Right lobe of liver (tissue), 6 donors: ENCODE measurements around the gene NME3. TPM values are rescaled to one million over a fixed set of nuclear protein-coding genes. Genes with fewer than 3 reads are reported as not detected.
A peak's percentile ranks its signal among the peaks of the same experiment; 100 is the strongest.

Source experiments
- ATAC-seq, 4 donors: fragments of 200-7000 bp; cut with Tn5 transposase; one replicate each; pipeline ENCODE4 v1.9.1; 2020; ENCODE audit warnings: mild to moderate bottlenecking in 4 of 4, moderate library complexity in 4 of 4
- DNase-seq, 3 donors: peaks; one replicate each; pipeline ENCODE4 v3.0.0-alpha.2; 2020
- H3K27ac ChIP-seq, 3 donors: fragments of 200-600 bp; one replicate each; pipeline ENCODE4 v1.8.0; 2022
- H3K27me3 ChIP-seq, 2 donors: fragments of 200-600 bp; one replicate each; pipeline ENCODE4 v1.8.0; 2022
- H3K36me3 ChIP-seq, 4 donors: fragments of 200-600 bp; sonication (generic) in 1 of 4; one replicate each; pipeline versions ENCODE4 v1.5.1 to v1.8.0; 2017 to 2022; ENCODE audit warnings: control low read depth in 1 of 4
- H3K4me1 ChIP-seq, 4 donors: fragments of 200-600 bp; sonication (generic) in 1 of 4; one replicate each; pipeline versions ENCODE4 v1.5.1 to v1.8.0; 2017 to 2022; ENCODE audit warnings: control low read depth in 1 of 4
- H3K4me3 ChIP-seq, 3 donors: fragments of 200-600 bp; one replicate each; pipeline ENCODE4 v1.8.0; 2022
- H3K9me3 ChIP-seq, 4 donors: fragments of 200-600 bp; sonication (generic) in 1 of 4; one replicate each; pipeline versions ENCODE4 v1.5.1 to v1.8.0; 2017 to 2022; ENCODE audit warnings: control low read depth in 1 of 4
- POLR2A ChIP-seq: fragments of 450-650 bp; IDR thresholded peaks from one replicate; pipeline ENCODE4 v1.6.1; 2017; ENCODE audit warnings: antibody characterized with exemption, mild to moderate bottlenecking
- WGBS: methylation state at CpG from one replicate; pipeline ENCODE4 v1.1.6; 2018; ENCODE audit warnings: low coverage, low lambda C conversion rate; ENCODE audit not compliant: insufficient coverage; ENCODE audit errors: missing lambda C conversion rate; 5-methylcytosine and 5-hydroxymethylcytosine counted together
- intact Hi-C, 2 donors: fragments of 100-400 bp; cut with DNase I; formaldehyde crosslinking; loops; one replicate each; pipeline versions ENCODE4 v1.11.2 to v1.14.1; 2022
- total RNA-seq, 6 experiments: library from RNA; depleted of rRNA in 2 of 6; stranded (reverse); fragments of >200 nt in 2 of 6; fragmentation: NEBNext Ultra II Directional in 3 of 6; extraction: Animal tissue kit (Norgen Biotek cat#: 25700) in 3 of 6; gene quantifications; one replicate each; pipeline versions ENCODE4 v1.1.0 to v1.2.4, GENCODE V29; 2016 to 2023
- TF ChIP-seq, protein P1 (sequence below), 4 donors: fragments of 200-600 bp in 3 of 4; fragments of 450-650 bp in 1 of 4; IDR thresholded peaks; one replicate each; pipeline versions ENCODE4 v1.5.1 to v1.8.0; 2016 to 2022; ENCODE audit warnings: antibody characterized with exemption in 4 of 4, mild to moderate bottlenecking in 2 of 4
- donor health status: DM: no; HTN: yes; CAD: no.
- donor health status: DM: no; HTN: no; CAD: no.
- donor health status: DM: no; HTN: no; CAD: no.
- donor health status: DM: no; HTN: yes; CAD: no.
- donor health status: DM: no; HTN: yes; CAD: no.

Gene NME3
- total RNA-seq, 6 experiments from 2014 or later: 17.9 to 36.1 (median 23.2) TPM

GRCh38 chr16:1778200-1779179, 7.1 kb upstream of the NME3 start:
- 65% methylated on average over 3 of the region's 34 CpGs for WGBS
- TF ChIP-seq, protein P1, sequence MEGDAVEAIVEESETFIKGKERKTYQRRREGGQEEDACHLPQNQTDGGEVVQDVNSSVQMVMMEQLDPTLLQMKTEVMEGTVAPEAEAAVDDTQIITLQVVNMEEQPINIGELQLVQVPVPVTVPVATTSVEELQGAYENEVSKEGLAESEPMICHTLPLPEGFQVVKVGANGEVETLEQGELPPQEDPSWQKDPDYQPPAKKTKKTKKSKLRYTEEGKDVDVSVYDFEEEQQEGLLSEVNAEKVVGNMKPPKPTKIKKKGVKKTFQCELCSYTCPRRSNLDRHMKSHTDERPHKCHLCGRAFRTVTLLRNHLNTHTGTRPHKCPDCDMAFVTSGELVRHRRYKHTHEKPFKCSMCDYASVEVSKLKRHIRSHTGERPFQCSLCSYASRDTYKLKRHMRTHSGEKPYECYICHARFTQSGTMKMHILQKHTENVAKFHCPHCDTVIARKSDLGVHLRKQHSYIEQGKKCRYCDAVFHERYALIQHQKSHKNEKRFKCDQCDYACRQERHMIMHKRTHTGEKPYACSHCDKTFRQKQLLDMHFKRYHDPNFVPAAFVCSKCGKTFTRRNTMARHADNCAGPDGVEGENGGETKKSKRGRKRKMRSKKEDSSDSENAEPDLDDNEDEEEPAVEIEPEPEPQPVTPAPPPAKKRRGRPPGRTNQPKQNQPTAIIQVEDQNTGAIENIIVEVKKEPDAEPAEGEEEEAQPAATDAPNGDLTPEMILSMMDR (IDR thresholded peaks at IDR 0.05): no peak
- no peak for TF ChIP-seq POLR2A
- Histone ChIP-seq H3K9me3 (no peaks in the 10 kb centered on the region), H3K36me3 (peaks cover 0 to 22% (median 4%) of the 10 kb centered on the region in 4 donors), H3K27ac (no peak overlapping the region), H3K4me1 (peaks cover 0 to 41% (median 17%) of the 10 kb centered on the region in 4 donors), H3K27me3 (no peaks in the 10 kb centered on the region), H3K4me3 (no peak overlapping the region)
- ATAC-seq (no peak), DNase-seq (peak in 2 of 3 donors; percentile 51 to 54)
- intact Hi-C loops: loop anchor here in 1 of 2 donors (5.0 kb wide), 1 partner anchor 44 kb away; no protein-coding TSS in a partner anchor

DNA sequence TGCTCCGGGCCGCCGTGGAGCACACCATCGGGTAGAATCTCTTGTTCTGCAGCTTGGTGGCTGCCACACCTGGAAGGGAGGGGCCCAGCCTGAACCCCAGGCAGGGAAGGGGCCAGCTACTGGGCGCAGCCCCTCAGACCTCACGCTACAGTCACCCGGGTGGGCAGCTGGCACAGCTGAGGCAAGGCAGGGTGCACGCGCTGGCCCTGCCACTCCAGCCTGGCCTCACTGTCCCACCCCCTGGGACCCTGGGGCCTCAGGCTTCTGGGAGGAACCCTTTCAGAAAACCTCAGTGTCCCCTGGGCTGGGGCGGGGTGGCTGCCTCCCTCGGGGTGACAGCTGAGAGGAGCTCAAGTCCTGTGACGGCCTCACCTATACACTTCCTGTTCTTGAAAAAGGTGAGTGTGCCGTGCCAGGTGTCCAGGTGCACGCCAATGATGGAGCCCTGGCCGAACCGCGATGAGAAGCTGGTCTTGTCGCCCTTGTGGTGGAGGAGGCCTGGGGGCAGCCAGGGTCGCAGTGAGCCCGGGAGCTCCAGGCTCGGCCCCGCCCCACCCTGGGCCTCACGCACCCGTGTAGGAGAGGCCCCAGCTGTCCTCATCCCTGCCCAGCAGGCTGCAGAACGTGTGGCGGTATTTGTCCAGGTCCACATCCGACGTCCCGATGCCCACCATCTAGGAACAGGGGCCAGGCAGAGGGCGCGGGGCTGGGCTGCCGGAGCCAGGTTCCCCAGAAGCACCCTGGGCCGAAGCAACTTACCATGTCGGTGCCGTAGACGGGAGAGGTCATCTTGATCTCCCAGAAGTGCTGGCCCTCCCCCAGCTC, 6.2 kb upstream of the NME3 start:
- TF ChIP-seq, protein P1 (IDR thresholded peaks at IDR 0.05): no peak
- peak; percentile 2 for TF ChIP-seq POLR2A
- H3K36me3 ChIP-seq: peaks cover 0 to 22% (median 4%) of the 10 kb centered on the region in 4 donors
- no peak overlapping the region for H3K4me3 ChIP-seq
- peaks cover 0 to 41% (median 17%) of the 10 kb centered on the region in 4 donors for H3K4me1 ChIP-seq
- H3K9me3 ChIP-seq: no peaks in the 10 kb centered on the region
- no peak overlapping the region for H3K27ac ChIP-seq
- DNase-seq: peak in 2 of 3 donors; percentile 53
- intact Hi-C loops: loop anchor here in 1 of 2 donors (5.0 kb wide), 1 partner anchor 45 kb away; no protein-coding TSS in a partner anchor
- 77% methylated on average over 13 of the region's 36 CpGs for WGBS
- H3K27me3 ChIP-seq: no peaks in the 10 kb centered on the region
- no peak for ATAC-seq

GRCh38 chr16:1776991-1777374, 5.6 kb upstream of the NME3 start:
- H3K36me3 ChIP-seq: peaks cover 0 to 22% (median 4%) of the 10 kb centered on the region in 4 donors
- no peak for ATAC-seq
- no peak overlapping the region for H3K27ac ChIP-seq
- H3K27me3 ChIP-seq: no peaks in the 10 kb centered on the region
- H3K9me3 ChIP-seq: no peaks in the 10 kb centered on the region
- no peak overlapping the region for H3K4me3 ChIP-seq
- WGBS: 82% methylated on average over 6 of the region's 22 CpGs
- intact Hi-C loops: loop anchor here in 1 of 2 donors (5.0 kb wide), 1 partner anchor 45 kb away; no protein-coding TSS in a partner anchor
- DNase-seq: peak in 2 of 3 donors; percentile 33 to 58
- H3K4me1 ChIP-seq: peaks cover 0 to 41% (median 17%) of the 10 kb centered on the region in 4 donors
- TF ChIP-seq, protein P1 (IDR thresholded peaks at IDR 0.05): no peak
- no peak for TF ChIP-seq POLR2A

DNA sequence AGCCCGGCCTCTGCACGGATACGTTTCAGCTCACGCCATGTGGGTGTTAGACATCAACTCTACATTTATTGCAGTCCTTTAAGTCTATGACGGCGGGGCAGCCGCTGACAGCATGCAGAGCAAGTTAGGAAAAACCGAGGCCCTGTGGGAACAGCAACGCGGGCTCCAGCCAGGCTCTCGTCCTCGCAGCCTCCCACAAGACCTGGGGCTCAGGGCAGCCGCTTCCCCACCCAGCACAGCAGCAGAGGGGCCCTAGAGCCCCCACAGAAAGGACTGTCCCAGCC, 5.3 kb upstream of the NME3 start:
- H3K9me3 ChIP-seq: no peaks in the 10 kb centered on the region
- H3K4me3 ChIP-seq: no peak overlapping the region
- H3K4me1 ChIP-seq: peaks cover 0 to 38% (median 17%) of the 10 kb centered on the region in 4 donors
- no peaks in the 10 kb centered on the region for H3K27me3 ChIP-seq
- ATAC-seq (no peak), DNase-seq (peak in 1 of 3 donors; percentile 45)
- TF ChIP-seq, protein P1 (IDR thresholded peaks at IDR 0.05): no peak
- no peak for TF ChIP-seq POLR2A
- H3K27ac ChIP-seq: no peak overlapping the region
- 92% methylated on average over 5 of the region's 13 CpGs for WGBS
- peaks cover 0 to 22% (median 4%) of the 10 kb centered on the region in 4 donors for H3K36me3 ChIP-seq
- intact Hi-C loops: loop anchor here in 1 of 2 donors (5.0 kb wide), 1 partner anchor 46 kb away; no protein-coding TSS in a partner anchor
